Stimulated activated CD4-positive, alpha-beta T cell treated with anti-CD3 and anti-CD28 coated beads, Interleukin-15, amount 100 ng/mL, for 48 hours (primary cell): ENCODE results near the gene FTCD.
"Not testable (repeated sequence)": the region's sequence is repeated elsewhere in the genome, so short reads cannot be mapped to it uniquely, and the experiment has no call there.

ENCODE experiments used
- DNase-seq, 2 donors: peaks; one replicate each; pipeline ENCODE4 v3.0.0-alpha.2; 2020; ENCODE audit warnings: low read depth in 2 of 2

FTCD gene

DNA sequence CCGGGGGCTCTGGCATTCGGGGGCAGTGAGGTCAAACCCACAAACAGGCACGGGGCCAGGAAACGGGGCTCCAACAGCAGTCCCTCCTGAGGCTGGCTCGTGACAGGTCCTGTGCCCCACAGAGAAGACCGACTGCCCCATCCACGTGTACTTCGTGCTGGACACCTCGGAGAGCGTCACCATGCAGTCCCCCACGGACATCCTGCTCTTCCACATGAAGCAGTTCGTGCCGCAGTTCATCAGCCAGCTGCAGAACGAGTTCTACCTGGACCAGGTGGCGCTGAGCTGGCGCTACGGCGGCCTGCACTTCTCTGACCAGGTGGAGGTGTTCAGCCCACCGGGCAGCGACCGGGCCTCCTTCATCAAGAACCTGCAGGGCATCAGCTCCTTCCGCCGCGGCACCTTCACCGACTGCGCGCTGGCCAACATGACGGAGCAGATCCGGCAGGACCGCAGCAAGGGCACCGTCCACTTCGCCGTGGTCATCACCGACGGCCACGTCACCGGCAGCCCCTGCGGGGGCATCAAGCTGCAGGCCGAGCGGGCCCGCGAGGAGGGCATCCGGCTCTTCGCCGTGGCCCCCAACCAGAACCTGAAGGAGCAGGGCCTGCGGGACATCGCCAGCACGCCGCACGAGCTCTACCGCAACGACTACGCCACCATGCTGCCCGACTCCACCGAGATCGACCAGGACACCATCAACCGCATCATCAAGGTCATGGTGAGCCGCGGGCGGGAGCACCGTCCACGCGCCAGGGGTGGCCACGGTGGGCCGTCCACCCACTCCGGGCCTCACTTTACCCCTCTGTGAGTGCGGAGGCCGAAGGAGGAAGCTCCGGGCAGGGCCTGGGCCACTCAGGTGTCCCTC, 43.3 kb downstream of the FTCD start:
- no peak for DNase-seq

DNA sequence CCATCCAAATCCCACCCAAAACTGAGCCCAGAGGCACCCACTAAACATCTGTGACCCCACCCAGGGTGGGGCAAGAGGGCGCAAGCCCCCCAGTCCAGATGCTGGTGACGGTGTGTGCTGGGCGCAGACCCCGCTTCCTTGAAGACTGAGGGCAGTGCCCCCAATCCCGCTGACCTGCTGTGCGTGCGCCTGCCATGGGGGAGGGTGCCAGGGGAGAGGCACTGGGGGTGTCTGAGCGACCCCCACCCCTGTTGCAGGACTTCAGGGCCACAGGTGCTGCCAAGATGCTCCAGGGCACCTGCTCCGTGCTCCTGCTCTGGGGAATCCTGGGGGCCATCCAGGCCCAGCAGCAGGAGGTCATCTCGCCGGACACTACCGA, 44.2 kb downstream of the FTCD start:
- no peak for DNase-seq

DNA sequence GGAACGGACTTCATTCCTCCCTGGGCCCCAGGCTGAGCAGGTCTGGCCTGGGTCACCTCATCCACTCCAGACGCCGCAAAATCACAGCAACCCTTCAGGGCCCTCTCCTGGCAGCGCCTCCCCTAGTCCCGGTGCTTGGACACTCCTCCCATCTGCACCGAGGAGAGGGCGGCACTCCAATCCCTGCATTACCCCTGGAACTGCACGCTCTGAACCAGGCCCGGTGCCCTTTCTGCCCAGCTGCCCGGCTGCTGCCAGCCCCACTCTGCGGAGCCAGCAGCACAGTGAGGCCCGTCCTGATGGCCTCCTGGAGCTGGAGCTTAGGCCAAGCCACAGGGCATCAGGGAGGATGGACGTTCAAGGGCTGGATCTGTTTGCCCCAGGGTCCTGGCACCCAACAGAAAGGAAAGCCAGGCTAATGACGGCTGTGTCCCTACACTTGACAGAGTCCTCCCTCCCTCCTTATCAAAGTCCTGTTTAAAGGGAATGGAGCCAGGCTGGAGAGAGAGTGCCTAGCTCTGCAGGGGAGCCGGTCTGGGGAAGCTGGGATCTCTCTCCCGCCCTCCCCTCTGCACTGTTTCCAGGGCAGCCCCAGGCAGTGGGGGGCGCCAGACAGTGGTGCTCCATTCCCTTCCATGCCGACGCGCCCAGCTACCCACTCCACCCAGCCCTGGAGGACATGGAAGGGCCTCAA, 44.7 kb downstream of the FTCD start:
- DNase-seq: no peak

GRCh38 chr21:46109313-46110221, 45.8 kb downstream of the FTCD start:
- DNase-seq: no peak

DNA sequence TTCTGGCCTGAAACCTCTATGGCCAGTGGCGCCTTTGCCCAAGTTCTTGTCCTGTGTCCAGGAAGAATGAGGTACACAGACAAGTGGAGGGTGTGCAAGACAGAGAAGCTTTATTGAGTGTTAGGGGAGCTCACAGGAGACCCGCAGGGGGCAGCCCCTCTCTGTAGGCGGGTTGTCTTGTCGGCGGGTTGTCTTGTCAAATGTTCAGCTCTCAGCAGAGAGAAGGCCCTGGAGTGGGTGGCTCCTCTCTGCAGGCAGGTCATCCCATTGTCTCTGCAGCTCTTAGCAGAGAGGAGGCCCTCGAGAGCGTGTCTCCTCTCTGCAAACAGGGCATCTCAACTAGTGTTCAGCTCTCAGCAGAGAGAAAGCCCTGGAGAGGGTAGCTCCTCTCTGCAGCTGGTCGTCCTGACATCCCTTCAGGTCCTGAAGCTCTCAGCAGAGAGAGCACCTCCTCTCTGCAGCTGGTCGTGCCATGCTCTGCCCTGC, 46.5 kb downstream of the FTCD start:
- DNase-seq: no peak

DNA sequence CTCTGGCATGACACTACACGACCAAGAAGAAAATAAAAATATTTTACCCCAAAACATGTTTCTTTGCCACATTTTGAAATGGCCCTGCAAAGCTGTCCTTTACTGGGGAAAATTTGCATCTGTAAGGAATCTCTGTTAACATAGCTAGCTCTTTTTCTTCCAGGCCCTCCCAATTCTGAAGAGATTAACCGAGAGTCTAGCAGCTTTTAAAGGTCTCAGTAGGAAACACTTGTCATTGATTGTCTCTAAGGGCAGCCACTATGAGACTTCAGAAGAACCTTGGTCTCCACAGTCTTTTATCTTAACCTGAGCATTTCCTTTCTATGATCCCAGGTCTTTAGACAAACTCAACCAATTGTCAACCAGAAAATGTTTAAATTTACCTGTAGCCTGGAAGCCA, 48.0 kb downstream of the FTCD start:
- DNase-seq: not testable (repeated sequence)

GRCh38 chr21:46104104-46104503, 51.3 kb downstream of the FTCD start:
- no peak for DNase-seq

DNA sequence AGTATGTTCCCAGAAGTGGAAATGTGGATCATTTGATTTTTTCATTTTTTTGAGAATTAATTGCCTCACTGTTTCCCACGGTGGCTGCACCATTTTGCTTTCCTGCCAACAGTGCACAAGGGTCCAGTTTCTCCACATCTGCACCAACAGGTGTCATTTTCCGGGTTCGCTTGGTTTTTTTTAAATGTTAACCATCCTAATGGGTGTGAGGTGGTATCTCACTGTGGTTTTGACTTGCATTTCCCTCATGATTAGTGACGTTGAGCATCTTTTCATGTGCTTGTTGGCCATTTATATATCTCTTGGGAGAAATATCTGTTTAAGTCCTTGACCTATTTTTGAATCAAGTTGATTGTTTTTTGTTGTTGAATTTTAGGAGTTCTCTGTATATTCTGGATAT, 54.5 kb downstream of the FTCD start:
- DNase-seq: no peak

- no peak for DNase-seq
Measured at GRCh38 chr21:46100426-46100825, 55.0 kb downstream of the FTCD start.

DNA sequence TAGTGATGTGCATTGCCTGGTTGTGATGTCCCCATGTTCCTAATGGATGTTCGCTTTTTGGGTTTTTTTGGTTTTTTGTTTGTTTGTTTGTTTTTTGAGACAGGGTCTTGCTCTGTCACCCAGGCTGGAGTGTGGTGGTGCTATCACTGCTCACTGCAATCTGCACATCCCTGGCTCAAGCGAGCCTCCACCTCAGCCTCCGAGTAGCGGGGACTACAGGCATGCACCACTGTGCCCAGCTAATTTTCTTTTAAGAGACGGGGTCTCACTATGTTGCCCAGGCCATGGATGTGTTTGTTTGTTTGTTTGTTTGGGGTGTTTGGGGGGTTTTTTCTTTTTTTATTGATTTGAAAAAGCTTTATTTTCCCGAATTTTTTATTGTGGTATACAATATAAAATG, 55.4 kb downstream of the FTCD start:
- DNase-seq: no peak

DNA sequence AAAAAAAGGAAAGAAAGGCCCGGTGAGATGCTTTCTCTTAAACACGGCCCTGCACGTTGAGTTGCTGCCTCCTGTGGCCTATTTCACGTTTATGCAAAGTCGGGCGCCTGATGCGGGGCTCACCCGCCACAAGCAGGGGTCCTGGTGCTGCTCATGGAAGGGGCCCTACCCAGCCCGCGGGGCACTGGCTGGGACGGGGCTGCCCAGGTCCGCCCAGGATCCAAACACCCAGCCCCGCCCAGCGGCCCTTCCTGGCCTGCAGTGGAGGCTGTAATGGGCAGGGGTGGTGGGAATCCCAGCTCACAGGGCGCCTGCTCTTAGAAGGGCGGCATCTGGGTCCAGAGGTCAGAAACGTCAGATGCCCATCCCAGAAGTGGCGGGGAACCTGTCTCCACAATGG, 55.9 kb downstream of the FTCD start:
- DNase-seq: no peak

DNA sequence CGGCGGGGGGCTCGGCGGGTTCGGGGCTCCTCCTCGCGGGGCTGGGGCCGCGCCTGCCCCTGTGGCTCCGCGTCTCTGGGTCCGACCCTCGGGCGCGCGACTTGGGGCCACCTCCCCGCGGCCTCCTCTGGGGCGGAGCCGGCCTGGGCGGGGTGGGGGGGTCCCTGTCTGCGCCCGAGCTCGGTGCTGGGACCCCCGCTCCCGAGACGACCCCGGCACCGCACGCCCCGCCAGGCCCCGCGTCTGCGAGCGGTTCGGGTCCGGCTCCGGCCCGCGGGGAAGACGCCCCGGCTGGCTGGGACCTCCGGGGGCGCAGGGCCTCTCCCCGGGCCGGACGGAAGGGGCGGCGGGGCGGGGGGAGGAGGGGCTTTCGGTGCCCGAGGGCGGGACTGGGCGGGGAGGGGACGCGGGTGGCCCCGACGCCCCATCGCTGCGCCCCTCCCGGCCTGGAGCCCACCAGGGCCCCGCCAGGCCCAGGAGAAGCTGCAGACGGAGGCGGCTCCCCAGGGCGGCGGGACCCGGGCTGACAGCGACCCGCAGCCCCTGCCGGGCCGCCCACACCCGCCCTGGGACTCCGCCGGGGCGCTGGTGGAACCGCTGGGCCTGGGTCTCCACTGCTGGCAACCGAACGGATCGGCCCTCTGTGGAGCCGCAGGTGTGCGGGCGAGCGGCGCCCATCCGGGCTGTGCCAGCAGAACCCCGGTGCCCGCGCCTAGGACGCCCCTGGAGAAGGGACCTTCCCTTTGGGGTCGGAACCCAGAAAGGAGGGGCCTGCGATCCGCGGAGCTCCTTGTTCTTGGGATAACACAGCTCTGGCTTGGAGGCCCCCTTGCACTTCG, 56.9 kb downstream of the FTCD start:
- DNase-seq: no peak

DNA sequence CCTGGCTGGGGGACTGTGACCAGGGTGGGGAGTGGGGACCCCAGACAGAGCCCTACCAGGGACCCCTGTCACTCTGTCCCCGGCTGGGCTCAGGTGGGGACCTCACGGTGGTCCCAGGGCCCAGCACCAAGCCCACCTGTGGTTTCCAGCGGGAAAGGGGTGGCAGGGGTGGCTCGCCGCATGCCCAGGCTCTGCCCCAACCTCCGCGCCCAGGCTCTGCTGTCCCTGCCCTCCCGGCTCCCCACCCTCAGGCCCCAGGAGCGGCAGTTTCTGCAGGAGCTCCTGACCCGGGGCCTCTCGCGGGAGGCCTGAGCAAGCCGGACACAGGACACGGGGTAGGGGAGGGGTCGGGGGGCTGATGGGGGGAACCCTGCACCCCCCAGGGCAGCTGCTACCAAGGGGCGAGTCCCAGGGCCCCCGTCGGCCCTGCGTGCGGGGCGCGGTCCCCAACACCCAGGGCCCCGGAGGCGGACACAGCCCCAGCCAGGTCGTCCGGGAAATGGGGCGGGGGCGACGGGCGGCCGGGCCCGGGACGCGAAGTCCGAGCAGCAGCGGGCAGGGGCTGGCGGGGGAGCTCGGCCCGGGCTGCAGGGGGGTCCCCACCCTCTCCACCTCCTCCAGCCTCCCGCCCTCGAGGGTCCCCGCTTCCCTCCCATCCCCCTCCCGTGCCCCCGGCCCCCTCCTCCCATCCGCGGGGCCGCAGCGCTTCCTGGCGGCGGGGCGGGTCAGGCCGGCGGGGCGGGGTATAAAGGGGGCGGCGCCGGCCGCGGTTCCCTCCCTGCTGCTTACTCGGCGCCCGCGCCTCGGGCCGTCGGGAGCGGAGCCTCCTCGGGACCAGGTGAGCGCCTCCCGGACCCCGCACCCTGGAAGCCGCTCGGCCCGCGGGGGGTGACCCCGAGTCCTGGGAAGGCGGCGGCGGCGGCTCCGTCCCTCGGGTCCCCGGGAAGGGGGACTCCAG, 57.8 kb downstream of the FTCD start, which contains the start of gene COL6A2:
TSS of gene COL6A2 (plus strand) at position 777 of the 958 bp plus-strand sequence.
- DNase-seq: peak; percentile 20 to 46

- no peak for DNase-seq
Measured at GRCh38 chr21:46096596-46097335, 58.6 kb downstream of the FTCD start.

GRCh38 chr21:46095814-46096595, 59.4 kb downstream of the FTCD start:
- no peak for DNase-seq

DNA sequence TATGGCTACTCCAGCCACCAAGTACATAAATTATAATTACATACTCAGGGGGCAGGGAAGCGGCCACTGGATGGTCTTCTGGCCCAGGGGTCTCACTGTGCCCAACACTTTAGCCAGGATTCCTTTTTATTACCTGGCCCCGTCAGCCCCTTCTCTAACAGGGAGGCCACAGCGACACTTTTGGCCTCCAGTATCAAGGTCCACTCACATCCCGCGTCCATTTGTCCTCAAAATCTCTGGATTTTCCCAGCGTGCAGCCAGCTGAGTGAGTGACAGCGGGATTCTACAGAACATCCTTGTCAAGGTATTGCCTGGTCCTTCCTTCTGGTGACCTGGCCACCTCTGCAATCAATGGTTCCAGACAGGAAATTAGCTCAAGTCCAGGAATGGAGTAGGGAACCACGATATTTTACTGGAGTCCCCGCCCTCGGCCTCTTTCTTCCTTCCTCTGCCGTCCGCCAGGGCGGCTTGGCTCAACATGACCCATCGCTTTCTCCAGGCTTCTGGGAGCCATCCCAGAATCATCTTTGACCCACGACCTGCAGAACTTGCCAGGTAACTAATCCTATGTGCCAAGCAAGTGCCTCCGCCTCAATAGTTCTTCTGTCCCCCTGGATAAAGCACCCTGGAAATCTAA, 60.2 kb downstream of the FTCD start:
- no peak for DNase-seq

GRCh38 chr21:46094401-46095082, 60.8 kb downstream of the FTCD start:
- no peak for DNase-seq
